ENCODE results near the gene LRRD1. TPM values are rescaled to one million over a fixed set of nuclear protein-coding genes. Genes with fewer than 3 reads are reported as not detected.

The LRRD1 gene
- total and polyA plus RNA-seq, 9 of the 15 experiments (the other 6 are each of a cell fraction or from before 2014, with no cell fraction given): 0.07 to 0.15 TPM; not detected in 7

DNA sequence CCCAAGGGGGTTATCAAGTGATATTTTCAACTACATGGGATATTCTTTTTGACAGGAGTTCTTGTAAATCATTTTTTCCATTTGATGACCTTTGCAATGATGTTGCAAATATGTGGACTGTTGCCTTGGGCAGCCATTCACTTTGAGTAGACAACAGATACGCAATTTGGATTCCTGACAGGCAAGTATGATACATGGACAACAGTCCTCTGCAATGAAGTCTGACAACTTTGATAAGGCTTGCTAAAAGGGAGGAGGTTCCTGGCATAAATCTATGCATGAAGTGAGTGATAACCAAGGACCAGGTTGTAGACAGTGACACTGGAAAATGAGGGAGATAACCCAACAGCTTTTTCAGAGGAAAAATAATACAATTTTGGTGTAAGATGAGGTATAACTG, 17.7 kb downstream of the LRRD1 start (continued):
- TF ChIP-seq CBFA2T3 (IDR thresholded peaks at IDR 0.05) (peak; percentile 96), PHF20 (IDR thresholded peaks at IDR 0.05; ENCODE audit: partially characterized antibody) (no peak), ZNF239 (CRISPR knock-in tag; IDR thresholded peaks at IDR 0.05) (no peak), ARNT (IDR thresholded peaks at IDR 0.05) (peak; percentile 78 to 79; a peak in 2 of 4 replicates), ZNF324 (CRISPR knock-in tag; IDR thresholded peaks at IDR 0.05) (no peak), PML (IDR thresholded peaks at IDR 0.05; ENCODE audit: low read length) (peak; percentile 78), POLR3A (IDR thresholded peaks at IDR 0.05; ENCODE audit: borderline replicate concordance, extremely low read depth, insufficient read depth, insufficient read length) (no peak), ZNF347 (CRISPR knock-in tag; IDR thresholded peaks at IDR 0.05; ENCODE audit: low read depth) (no peak), ETS2 (tag; IDR thresholded peaks at IDR 0.05; ENCODE audit: borderline replicate concordance, poor library complexity, severe bottlenecking) (no peak)
- TF ChIP-seq, protein P1, sequence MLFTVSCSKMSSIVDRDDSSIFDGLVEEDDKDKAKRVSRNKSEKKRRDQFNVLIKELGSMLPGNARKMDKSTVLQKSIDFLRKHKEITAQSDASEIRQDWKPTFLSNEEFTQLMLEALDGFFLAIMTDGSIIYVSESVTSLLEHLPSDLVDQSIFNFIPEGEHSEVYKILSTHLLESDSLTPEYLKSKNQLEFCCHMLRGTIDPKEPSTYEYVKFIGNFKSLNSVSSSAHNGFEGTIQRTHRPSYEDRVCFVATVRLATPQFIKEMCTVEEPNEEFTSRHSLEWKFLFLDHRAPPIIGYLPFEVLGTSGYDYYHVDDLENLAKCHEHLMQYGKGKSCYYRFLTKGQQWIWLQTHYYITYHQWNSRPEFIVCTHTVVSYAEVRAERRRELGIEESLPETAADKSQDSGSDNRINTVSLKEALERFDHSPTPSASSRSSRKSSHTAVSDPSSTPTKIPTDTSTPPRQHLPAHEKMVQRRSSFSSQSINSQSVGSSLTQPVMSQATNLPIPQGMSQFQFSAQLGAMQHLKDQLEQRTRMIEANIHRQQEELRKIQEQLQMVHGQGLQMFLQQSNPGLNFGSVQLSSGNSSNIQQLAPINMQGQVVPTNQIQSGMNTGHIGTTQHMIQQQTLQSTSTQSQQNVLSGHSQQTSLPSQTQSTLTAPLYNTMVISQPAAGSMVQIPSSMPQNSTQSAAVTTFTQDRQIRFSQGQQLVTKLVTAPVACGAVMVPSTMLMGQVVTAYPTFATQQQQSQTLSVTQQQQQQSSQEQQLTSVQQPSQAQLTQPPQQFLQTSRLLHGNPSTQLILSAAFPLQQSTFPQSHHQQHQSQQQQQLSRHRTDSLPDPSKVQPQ (CRISPR knock-in tag; IDR thresholded peaks at IDR 0.05; ENCODE audit: borderline replicate concordance): no peak
- TF ChIP-seq, protein P2, sequence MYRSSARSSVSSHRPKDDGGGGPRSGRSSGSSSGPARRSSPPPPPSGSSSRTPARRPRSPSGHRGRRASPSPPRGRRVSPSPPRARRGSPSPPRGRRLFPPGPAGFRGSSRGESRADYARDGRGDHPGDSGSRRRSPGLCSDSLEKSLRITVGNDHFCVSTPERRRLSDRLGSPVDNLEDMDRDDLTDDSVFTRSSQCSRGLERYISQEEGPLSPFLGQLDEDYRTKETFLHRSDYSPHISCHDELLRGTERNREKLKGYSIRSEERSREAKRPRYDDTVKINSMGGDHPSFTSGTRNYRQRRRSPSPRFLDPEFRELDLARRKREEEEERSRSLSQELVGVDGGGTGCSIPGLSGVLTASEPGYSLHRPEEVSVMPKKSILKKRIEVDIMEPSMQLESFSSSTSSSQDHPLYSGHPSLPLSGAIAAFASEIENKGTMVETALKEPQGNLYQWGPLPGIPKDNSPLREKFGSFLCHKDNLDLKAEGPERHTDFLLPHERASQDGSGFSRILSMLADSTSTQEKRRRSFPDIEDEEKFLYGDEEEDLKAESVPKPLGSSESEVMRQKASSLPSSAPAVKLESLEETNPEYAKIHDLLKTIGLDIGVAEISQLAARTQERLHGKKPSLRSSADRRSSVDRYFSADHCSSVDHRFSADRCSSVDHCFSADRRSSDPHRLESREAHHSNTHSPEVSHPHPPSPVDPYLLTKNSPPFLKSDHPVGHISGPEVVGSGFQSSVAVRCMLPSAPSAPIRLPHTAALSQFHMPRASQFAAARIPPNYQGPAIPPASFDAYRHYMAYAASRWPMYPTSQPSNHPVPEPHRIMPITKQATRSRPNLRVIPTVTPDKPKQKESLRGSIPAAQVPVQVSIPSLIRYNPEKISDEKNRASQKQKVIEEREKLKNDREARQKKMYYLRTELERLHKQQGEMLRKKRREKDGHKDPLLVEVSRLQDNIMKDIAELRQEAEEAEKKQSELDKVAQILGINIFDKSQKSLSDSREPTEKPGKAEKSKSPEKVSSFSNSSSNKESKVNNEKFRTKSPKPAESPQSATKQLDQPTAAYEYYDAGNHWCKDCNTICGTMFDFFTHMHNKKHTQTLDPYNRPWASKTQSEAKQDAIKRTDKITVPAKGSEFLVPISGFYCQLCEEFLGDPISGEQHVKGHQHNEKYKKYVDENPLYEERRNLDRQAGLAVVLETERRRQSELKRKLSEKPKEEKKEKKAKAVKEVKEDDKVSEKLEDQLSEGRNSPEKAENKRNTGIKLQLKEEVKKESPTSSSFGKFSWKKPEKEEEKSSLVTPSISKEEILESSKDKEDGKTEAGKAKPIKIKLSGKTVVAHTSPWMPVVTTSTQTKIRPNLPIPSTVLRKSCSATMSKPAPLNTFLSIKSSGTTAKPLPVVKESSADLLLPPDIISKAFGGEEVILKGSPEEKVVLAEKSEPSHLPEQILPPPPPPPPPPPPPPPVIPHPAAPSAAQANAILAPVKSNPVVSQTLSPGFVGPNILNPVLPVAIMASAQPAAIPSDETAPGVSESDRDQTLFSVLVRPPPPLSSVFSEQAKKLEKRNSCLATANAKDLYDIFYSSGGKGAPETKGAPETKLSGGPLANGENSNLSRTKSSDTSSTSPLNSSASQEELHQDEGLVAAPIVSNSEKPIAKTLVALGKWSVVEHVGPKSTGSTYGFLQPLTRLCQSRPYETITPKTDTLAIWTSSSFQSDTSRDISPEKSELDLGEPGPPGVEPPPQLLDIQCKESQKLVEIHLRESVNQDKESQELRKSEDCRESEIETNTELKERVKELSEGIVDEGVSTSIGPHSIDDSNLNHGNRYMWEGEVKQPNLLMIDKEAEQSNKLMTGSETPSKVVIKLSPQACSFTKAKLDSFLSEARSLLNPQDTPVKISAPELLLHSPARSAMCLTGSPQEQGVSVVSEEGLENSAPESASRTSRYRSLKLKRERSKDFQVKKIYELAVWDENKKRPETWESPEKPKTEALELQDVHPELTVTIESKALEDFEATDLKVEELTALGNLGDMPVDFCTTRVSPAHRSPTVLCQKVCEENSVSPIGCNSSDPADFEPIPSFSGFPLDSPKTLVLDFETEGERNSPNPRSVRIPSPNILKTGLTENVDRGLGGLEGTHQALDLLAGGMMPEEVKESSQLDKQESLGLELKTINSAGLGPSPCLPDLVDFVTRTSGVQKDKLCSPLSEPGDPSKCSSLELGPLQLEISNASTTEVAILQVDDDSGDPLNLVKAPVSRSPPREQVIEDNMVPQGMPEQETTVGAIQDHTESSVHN (IDR thresholded peaks at IDR 0.05; ENCODE audit: borderline replicate concordance in 1 of 2, low read depth in 1 of 2): no peak
- TF ChIP-seq, protein P3, sequence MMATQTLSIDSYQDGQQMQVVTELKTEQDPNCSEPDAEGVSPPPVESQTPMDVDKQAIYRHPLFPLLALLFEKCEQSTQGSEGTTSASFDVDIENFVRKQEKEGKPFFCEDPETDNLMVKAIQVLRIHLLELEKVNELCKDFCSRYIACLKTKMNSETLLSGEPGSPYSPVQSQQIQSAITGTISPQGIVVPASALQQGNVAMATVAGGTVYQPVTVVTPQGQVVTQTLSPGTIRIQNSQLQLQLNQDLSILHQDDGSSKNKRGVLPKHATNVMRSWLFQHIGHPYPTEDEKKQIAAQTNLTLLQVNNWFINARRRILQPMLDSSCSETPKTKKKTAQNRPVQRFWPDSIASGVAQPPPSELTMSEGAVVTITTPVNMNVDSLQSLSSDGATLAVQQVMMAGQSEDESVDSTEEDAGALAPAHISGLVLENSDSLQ (IDR thresholded peaks at IDR 0.05): peak; percentile 90
- TF ChIP-seq, protein P4, sequence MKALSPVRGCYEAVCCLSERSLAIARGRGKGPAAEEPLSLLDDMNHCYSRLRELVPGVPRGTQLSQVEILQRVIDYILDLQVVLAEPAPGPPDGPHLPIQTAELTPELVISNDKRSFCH (CRISPR knock-in tag; IDR thresholded peaks at IDR 0.05): no peak
- TF ChIP-seq, protein P4 (tag; IDR thresholded peaks at IDR 0.05): no peak
- TF ChIP-seq, protein P5, sequence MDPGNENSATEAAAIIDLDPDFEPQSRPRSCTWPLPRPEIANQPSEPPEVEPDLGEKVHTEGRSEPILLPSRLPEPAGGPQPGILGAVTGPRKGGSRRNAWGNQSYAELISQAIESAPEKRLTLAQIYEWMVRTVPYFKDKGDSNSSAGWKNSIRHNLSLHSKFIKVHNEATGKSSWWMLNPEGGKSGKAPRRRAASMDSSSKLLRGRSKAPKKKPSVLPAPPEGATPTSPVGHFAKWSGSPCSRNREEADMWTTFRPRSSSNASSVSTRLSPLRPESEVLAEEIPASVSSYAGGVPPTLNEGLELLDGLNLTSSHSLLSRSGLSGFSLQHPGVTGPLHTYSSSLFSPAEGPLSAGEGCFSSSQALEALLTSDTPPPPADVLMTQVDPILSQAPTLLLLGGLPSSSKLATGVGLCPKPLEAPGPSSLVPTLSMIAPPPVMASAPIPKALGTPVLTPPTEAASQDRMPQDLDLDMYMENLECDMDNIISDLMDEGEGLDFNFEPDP (CRISPR knock-in tag; IDR thresholded peaks at IDR 0.05): no peak

Measured in K562 (cell line).